ENCODE data around the gene PHLDA2. TPM values are rescaled to one million over a fixed set of nuclear protein-coding genes. Genes with fewer than 3 reads are reported as not detected.
A peak's percentile ranks its signal among the peaks of the same experiment; 100 is the strongest.

The PHLDA2 gene
- total and polyA plus RNA-seq, 9 of the 15 experiments (the other 6 are each of a cell fraction or from before 2014, with no cell fraction given): 0.43 to 42.4 (median 4.7) TPM

GRCh38 chr11:2892215-2892966 lies 36.8 kb downstream of the PHLDA2 start (continued):
- TF ChIP-seq RBM22 (IDR thresholded peaks at IDR 0.05; ENCODE audit: low read depth, low read length, poor library complexity, severe bottlenecking) (peak; percentile 20), SRSF1 (IDR thresholded peaks at IDR 0.05; ENCODE audit: low read depth, low read length) (no peak), ZNF707 (CRISPR knock-in tag; conservative IDR thresholded peaks at IDR 0.05) (no peak), ZNF561 (CRISPR knock-in tag; conservative IDR thresholded peaks at IDR 0.05) (no peak), ZNF609 (CRISPR knock-in tag; IDR thresholded peaks at IDR 0.05; ENCODE audit: borderline replicate concordance) (no peak), PCBP1 (IDR thresholded peaks at IDR 0.05; ENCODE audit: low read depth, low read length, poor library complexity, severe bottlenecking) (peak; percentile 98), ZSCAN29 (IDR thresholded peaks at IDR 0.05) (no peak), TGIF2 (CRISPR knock-in tag; IDR thresholded peaks at IDR 0.05) (no peak), ATF4 (CRISPR knock-in tag; IDR thresholded peaks at IDR 0.05) (no peak), ZNF407 (IDR thresholded peaks at IDR 0.05; ENCODE audit: low read depth) (no peak), GATA2 (CRISPR knock-in tag; IDR thresholded peaks at IDR 0.05) (no peak), POLR2AphosphoS2 (IDR thresholded peaks at IDR 0.05; ENCODE audit: low read length) (no peak), KDM1A (IDR thresholded peaks at IDR 0.05) (no peak)

Measured in K562 (cell line).